ENCODE measurements around the gene METTL21A.

GRCh38 chr2:207619764-207620203 lies 5.4 kb downstream of the METTL21A start:
- TF ChIP-seq CTCF (IDR thresholded peaks at IDR 0.05): no peak
- no peak for TF ChIP-seq POLR2A (IDR thresholded peaks at IDR 0.05)

Measured in testis (tissue), 2 donors.